Measurements from ENCODE around the gene MBP. TPM values are rescaled to one million over a fixed set of nuclear protein-coding genes. Genes with fewer than 3 reads are reported as not detected.
"Not testable (repeated sequence)": the region's sequence is repeated elsewhere in the genome, so short reads cannot be mapped to it uniquely, and the experiment has no call there.

Gene MBP
- polyA plus RNA-seq, 1 donor from 2014 or later: 89.4 TPM

DNA sequence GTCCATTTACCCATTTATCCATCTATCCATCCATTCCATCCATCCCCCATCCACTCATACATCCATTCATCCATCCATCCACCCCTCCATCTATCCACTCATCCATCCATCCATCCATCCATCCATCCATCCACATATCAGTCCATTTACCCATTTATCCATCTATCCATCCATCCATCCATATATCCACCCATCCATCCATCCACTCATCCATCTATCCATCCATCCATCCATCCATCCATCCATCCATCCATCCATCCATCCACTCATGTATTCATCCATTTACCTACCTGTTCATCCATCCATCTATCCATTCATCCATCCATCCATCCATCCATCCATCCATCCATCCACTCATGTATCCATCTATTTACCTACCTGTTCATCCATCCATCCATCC is 113.9 kb downstream of the MBP start:
- H3K36me3 Mint-ChIP-seq, H3K27me3 Mint-ChIP-seq, H3K4me1 Mint-ChIP-seq, H3K4me3 Mint-ChIP-seq, H3K27ac Mint-ChIP-seq, H3K9me3 Mint-ChIP-seq: not testable (repeated sequence)

DNA sequence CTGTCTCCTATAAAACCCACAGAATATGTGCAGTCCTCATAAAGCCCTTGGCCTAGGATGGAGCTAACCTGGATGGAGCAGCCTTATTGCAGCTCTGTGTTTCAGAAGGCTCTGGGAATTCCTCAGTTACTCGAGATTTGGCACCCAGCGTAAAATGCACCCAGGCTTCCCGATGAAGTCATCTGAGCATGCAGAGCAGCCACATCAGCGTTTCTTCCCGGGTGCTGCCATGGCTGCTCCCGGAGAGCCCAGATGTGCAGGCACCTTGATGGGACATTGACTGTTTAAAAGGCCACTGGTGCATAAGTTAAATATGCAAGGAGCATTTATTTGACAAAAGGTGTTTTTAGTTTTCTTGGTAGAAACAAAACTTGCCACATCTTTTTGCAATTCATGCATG is 115.2 kb downstream of the MBP start:
- H3K9me3 Mint-ChIP-seq: no peaks in the 10 kb centered on the region
- peak overlapping the region in 1 of 3 donors; percentile 86 for H3K27ac Mint-ChIP-seq
- no peaks in the 10 kb centered on the region for H3K27me3 Mint-ChIP-seq
- no peak overlapping the region for H3K4me3 Mint-ChIP-seq
- peaks cover 2 to 4% (median 2%) of the 10 kb centered on the region in 3 donors for H3K4me1 Mint-ChIP-seq
- H3K36me3 Mint-ChIP-seq: peaks cover 5% of the 10 kb centered on the region

DNA sequence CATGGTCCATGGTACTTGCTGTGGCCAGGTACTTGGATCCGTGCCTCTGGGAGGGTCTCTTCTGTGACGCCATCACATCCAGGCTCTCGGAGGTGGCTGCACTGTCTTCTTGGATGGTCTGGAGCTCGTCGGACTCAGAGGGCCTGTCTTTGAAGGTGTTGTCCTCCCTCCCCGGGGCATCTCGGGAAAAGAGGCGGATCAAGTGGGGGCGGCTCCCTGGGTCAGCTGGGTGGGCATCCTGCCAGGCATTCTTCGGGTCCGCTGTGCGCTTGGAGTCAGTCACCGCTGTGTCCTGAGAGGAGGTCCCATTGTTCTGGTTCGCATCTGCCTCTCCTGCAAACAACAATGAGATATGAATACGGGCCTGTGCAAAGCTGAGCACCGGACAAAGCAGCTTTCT is 115.6 kb downstream of the MBP start:
- no peaks in the 10 kb centered on the region for H3K27me3 Mint-ChIP-seq
- peaks cover 5% of the 10 kb centered on the region for H3K36me3 Mint-ChIP-seq
- peak overlapping the region in 1 of 3 donors; percentile 86 for H3K27ac Mint-ChIP-seq
- H3K9me3 Mint-ChIP-seq: no peaks in the 10 kb centered on the region
- H3K4me1 Mint-ChIP-seq: peaks cover 2 to 4% (median 2%) of the 10 kb centered on the region in 3 donors
- no peak overlapping the region for H3K4me3 Mint-ChIP-seq

DNA sequence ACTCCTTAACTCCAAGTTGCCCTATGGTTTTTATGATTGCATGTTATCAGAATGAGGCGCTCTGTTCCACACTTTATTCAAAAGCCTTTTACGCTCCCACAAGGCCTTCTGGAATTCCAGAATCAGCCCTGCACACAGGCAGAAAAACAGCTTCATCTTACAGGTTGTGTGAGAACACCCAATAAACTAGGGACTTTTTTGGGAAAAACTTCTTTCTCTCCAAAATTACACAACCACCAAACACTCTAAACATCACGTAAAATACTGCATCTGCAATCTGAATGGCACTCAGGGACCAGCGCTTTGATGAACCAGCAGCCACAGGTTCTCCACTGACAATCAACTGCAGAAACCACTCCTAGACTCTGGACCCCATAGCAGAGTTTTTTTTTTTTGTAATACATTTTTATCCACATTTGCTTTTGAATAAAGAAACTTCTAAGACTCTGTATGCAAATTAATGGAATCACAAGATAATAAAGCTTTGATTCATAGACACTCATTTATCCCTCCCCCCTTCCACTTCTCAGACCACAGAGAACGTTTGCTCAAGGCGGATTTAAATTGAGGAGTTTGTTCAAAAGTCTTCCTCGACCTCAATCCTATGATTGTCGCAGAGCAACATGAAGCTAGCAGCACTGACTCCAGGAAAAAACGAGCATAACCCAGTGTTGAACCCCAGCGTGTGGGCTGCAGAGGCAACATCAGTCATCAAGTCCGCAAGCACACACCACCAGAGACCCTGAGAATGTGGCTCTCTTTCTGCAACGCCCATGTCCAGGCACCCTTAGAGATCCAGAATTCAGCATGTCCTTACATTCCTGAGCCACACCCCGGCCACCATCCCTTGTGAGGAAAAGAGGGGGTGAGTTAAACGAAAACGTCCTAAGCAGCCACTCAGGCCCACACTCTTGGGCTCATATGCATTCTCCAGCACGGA is 116.5 kb downstream of the MBP start:
- Mint-ChIP-seq H3K27ac (no peak overlapping the region), H3K4me1 (peaks cover 2 to 4% (median 2%) of the 10 kb centered on the region in 3 donors), H3K9me3 (no peaks in the 10 kb centered on the region), H3K36me3 (peaks cover 5% of the 10 kb centered on the region), H3K4me3 (no peak overlapping the region), H3K27me3 (no peaks in the 10 kb centered on the region)

DNA sequence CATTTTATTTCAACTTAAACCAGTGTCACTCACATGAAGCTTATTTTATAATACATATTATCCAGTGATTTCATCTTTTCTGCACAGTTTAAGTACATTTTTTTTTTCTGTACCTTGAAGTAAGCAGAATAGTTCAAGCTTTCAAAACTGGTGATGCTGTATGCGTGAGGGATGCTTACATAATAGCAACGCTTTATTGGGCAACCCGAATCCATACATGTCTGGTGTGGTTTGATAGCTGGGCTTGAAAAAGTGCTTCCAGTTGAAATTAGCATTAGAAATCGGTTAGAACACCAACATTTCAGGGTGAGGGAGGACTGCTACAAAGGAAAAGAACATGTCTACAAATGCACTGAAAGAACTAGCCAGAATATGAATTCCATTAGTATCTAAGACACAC is 117.4 kb downstream of the MBP start:
- H3K27ac Mint-ChIP-seq: no peak overlapping the region
- no peak overlapping the region for H3K4me3 Mint-ChIP-seq
- no peaks in the 10 kb centered on the region for H3K27me3 Mint-ChIP-seq
- H3K4me1 Mint-ChIP-seq: peaks cover 2 to 4% (median 2%) of the 10 kb centered on the region in 3 donors
- H3K36me3 Mint-ChIP-seq: peaks cover 5% of the 10 kb centered on the region
- no peaks in the 10 kb centered on the region for H3K9me3 Mint-ChIP-seq

DNA sequence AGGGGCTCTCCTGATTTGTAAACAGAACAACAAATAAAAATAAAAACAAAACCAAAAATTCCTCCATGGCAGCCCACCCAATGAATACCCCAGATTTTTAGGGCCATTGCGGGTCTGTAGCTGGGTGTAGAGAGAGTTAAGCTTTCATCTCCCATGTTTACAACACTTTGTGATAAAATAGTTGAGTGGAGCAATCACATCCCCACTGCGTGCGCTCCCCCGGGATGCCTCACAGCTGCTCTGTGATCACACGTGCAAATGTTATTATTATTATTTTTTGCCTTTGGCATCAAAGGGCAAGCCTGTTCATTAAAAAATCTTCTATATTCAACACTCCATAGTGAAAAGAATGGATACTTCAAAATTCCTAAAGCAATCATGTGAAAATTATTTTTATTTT is 118.0 kb downstream of the MBP start:
- peaks cover 2 to 4% (median 2%) of the 10 kb centered on the region in 3 donors for H3K4me1 Mint-ChIP-seq
- H3K9me3 Mint-ChIP-seq: no peaks in the 10 kb centered on the region
- no peak overlapping the region for H3K27ac Mint-ChIP-seq
- H3K27me3 Mint-ChIP-seq: no peaks in the 10 kb centered on the region
- peaks cover 5% of the 10 kb centered on the region for H3K36me3 Mint-ChIP-seq
- peak overlapping the region in 1 of 4 donors; percentile 46 for H3K4me3 Mint-ChIP-seq

DNA sequence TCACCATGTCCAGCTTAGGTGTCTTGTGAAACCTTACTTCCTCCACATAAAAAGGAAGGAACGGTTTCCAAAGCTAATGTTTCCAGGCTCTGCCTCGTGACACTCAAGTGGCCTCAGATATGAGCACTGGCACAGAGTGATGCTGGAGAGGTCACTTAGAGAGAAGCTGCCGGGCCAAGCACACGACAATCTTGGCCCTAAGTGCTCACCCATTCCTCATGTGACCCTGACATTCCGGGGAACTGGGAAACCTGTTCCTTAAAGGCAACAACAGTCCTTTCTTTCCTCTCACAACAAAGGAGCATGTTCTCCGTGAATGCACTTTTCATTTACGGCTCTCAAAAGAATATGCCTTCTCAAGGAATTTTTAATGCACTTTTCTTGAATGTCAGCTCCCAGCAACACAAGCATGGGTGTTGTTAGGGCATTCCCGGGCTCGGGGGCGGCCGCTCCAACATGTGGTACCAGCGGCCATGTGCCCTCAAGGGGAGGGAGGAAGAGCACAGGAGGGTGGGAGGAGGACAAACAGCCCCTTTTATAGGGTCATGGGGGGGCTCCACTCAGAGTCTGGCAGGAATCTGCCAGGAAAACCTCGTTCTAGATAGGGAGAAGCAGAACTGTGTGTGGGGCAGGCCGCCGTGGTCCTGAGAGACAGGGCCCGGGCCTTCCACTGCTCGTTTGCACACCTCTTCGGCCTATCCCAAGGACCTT is 118.6 kb downstream of the MBP start:
- H3K27me3 Mint-ChIP-seq: no peaks in the 10 kb centered on the region
- no peak overlapping the region for H3K27ac Mint-ChIP-seq
- H3K4me3 Mint-ChIP-seq: peak overlapping the region in 1 of 4 donors; percentile 46
- H3K9me3 Mint-ChIP-seq: no peaks in the 10 kb centered on the region
- H3K36me3 Mint-ChIP-seq: peaks cover 2% of the 10 kb centered on the region
- peaks cover 0 to 4% (median 2%) of the 10 kb centered on the region in 3 donors for H3K4me1 Mint-ChIP-seq

DNA sequence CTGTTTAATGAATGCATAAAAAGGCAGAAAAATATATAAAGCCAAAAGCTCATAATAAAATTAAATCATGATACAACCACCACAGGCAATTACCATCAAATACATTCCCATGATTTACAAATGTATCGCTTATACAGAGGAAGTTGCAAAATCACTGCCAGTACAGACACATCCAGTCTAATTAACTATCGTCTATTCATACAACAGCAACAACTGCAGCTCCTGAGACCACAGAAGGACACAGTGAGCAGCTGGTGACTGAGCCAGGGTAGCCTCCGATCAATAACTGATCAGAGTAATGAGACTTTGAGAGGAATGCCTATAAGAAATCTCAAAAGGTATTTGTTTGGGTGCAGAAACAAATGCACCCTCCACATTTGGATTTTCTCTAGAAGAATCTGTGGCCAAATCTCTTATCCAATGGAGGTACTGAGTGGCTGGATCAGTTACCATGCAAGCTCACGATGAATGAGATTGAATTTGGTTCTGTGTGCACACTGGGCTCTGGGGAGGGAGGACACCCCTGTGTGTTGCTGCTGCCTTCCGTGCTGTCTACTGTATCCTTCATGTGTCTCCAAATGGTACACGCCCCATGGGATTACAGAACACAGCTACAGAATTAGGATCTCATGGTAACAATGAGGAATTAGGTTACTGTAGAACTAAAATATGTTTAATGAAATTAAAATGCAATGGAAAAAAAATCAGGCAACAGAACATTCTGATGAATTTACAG is 119.6 kb downstream of the MBP start:
- Mint-ChIP-seq H3K4me3 (no peak overlapping the region), H3K9me3 (no peaks in the 10 kb centered on the region), H3K27me3 (no peaks in the 10 kb centered on the region), H3K4me1 (peaks cover 0 to 4% (median 2%) of the 10 kb centered on the region in 3 donors), H3K27ac (no peak overlapping the region), H3K36me3 (peaks cover 2% of the 10 kb centered on the region)

DNA sequence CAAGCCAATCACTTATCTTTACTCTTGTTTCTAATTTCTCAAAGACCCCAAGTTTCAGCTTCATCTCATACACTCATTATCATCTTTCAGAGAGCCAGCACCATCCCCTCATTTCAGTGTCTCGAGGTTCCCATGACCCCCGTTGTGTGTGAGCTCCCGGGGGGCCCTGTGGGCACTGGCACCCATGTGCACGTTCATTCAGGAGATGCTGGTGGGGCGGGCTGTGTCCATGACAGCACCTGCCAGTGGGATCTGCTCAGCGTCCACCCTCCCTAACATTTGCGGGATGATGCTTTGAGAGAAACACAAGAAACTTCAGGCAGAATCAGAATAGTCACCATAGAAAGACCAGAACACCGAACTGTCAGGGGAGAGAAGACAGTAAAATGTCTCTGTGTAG is 120.5 kb downstream of the MBP start:
- H3K9me3 Mint-ChIP-seq: no peaks in the 10 kb centered on the region
- H3K4me3 Mint-ChIP-seq: peak overlapping the region in 1 of 4 donors; percentile 60
- no peaks in the 10 kb centered on the region for H3K27me3 Mint-ChIP-seq
- H3K36me3 Mint-ChIP-seq: peaks cover 2% of the 10 kb centered on the region
- peaks cover 0 to 7% (median 2%) of the 10 kb centered on the region in 3 donors for H3K4me1 Mint-ChIP-seq
- no peak overlapping the region for H3K27ac Mint-ChIP-seq

DNA sequence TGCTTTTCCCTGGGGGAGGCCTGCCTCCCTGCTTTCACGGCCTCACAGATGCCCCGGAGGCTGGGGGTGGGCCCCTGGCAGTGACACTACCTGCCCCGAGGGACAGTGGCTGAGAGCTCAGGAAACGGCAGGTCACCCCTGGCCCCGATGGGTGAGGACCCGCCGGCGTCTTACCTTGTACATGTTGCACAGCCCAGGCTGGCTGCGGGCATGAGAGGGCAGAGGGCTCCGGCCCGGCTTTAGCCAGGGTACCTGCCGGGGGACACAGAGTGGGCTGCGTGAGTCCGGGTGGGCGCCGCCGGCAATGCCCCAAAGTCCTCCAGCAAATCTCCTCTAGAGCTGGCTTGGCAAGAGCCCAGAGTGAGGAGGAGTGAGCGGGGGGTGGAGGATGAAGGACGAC is 122.9 kb downstream of the MBP start:
- Mint-ChIP-seq H3K4me3 (no peak overlapping the region), H3K27ac (no peak overlapping the region), H3K36me3 (peaks cover 2% of the 10 kb centered on the region), H3K27me3 (no peaks in the 10 kb centered on the region), H3K9me3 (no peaks in the 10 kb centered on the region), H3K4me1 (peaks cover 4 to 14% (median 6%) of the 10 kb centered on the region in 3 donors)

DNA sequence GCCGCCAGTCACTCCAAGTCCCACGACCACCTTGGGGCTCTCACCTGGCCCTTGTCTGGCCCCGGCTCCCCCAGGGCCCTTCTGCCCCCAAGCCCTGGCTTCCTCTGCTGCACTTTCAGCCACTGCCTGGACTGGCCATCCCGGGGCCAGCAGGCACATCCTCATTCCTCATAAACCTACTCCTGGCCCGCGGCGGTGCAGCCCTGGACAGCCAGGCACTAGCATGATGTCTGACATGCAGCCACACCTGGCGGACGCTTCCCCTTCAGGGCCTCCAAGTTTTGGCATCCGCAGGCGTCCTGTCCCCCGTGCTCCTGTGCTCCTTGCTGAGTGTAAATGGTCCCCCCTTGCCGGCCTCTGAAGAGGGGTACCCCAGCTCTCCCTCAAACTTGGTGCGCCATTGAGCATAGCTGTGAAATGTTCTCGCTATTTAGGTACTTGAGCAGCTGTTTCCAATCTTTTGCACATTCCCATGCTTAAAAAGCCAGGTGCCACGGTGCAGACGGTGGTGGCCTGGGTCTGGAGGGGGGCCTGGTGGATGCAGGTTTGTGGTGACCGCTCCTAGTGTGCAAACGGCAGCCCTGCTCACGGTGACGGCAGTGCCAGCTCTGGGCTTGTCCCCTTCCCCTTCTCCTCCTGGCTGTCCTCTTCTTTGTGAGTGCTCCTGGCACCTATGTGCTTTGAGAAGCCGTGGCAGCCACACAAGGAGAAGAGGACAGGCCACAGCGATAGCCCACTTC is 123.8 kb downstream of the MBP start:
- H3K27ac Mint-ChIP-seq: peak overlapping the region in 1 of 3 donors; percentile 41
- H3K27me3 Mint-ChIP-seq: peaks cover 1% of the 10 kb centered on the region
- peaks cover 2% of the 10 kb centered on the region for H3K36me3 Mint-ChIP-seq
- no peaks in the 10 kb centered on the region for H3K9me3 Mint-ChIP-seq
- H3K4me3 Mint-ChIP-seq: peak overlapping the region in 1 of 4 donors; percentile 51
- H3K4me1 Mint-ChIP-seq: peaks cover 6 to 18% (median 12%) of the 10 kb centered on the region in 3 donors

DNA sequence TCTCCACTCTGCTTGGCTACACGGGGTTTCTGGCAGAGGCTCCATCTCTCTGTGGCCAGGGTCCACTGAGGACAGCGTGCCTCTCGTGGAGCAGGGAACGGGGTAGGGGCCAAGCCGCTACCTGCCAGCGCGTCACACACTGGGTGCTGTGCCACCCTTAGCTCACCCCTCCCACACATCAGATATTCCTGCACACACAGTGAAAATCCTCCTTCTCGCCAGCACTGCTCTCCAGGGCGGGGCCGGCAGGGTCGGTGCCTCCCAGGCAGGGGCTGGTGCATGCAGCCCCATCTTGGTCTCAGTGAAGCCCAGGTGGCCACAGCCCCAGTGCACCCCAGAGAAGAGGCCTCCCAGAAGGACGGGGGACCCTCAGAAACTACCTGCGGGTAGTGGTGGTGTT is 124.6 kb downstream of the MBP start:
- peaks cover 6 to 14% (median 12%) of the 10 kb centered on the region in 3 donors for H3K4me1 Mint-ChIP-seq
- peak overlapping the region in 2 of 3 donors; percentile 31 to 67 for H3K27ac Mint-ChIP-seq
- H3K36me3 Mint-ChIP-seq: peaks cover 2% of the 10 kb centered on the region
- H3K9me3 Mint-ChIP-seq: no peaks in the 10 kb centered on the region
- peaks cover 1% of the 10 kb centered on the region for H3K27me3 Mint-ChIP-seq
- H3K4me3 Mint-ChIP-seq: no peak overlapping the region

DNA sequence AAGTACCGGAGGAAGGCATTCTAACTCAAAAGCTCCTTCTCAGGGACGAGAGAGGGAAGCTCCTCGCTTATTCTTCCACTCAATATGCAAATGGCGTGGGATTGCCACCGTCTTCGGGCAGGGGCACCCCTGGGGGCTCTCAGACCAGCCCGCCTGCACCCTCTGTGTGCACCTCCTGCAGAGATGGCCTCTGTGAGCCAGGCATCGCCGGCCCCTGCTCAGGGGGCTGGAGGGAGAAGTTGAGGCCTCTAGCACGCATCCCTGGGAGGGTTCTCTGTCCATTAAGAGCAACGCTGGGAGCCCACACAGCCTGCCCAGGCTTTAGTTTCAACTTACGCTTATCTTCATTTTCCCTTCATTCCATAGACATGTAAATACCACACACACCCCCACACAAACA is 125.3 kb downstream of the MBP start:
- Mint-ChIP-seq H3K9me3 (no peaks in the 10 kb centered on the region), H3K4me3 (no peak overlapping the region), H3K27ac (peak overlapping the region in 2 of 3 donors; percentile 25 to 67), H3K36me3 (peaks cover 4% of the 10 kb centered on the region), H3K27me3 (peaks cover 1% of the 10 kb centered on the region), H3K4me1 (peaks cover 6 to 14% (median 13%) of the 10 kb centered on the region in 3 donors)
